GM18502 (cell line): ENCODE measurements around the gene MYO18A.

Source experiments
- ATAC-seq: cut with Tn5 transposase; IDR thresholded peaks from one replicate; pipeline ENCODE4 v1.9.1; 2021; ENCODE audit warnings: mild to moderate bottlenecking; ENCODE audit not compliant: unreplicated experiment, poor library complexity

The MYO18A gene

DNA sequence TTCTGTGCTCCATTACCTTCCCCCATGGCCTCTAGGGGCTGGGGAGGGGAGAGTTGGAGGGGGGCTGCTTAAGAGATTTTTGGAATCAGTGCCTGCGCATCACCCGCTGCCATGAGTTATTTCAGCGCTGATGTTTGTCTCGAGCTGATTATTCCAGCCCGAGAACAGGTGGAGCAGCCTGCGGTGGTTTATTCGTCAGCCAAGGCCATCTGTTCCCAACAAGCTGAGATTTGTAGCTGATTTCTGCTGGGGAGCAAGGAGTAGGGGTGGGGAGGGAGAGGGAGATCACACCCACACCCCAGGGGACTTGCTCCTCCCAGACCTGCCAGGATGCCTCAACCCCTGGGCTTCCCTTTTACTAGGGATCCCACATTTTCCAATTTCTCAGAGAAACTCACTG lies 114.2 kb downstream of the MYO18A start:
- no peak for ATAC-seq

DNA sequence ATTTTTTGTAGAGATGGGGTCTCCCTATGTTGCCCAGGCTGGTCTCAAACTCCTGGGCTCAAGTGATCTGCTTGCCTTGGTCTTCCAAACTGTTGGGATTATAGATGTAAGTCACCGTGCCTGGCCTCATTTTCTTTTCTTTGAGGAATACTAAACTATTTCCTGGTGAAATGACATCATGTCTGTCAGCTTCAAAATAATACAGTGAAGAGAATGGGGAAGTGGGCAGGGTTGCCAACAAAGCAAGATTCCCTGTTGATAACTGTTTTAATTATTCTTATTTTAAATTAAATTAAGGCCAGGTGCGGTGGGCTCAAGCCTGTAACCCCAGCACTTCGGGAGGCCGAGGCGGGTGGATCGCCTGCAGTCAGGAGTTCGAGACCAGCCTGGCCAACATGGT lies 116.2 kb downstream of the MYO18A start:
- no peak for ATAC-seq

DNA sequence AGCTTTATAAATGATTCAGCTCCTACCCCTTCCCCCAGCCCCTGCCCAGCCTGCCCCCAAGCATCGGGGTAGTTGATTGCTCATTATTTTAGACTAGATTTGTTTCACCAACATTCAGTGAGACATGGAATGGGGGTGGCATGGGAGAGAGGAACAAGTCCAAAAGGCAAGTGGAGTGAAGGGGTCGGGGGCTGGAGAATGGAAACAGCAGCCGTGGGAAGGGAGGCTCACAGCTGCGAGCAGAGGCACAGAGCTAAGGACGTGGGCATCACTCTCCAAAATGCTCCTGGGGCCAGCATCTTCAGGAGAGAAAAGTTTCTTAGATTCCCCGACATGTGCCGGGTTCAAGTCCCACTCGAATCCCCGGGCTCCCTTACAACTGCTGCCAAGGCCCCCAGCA lies 118.0 kb downstream of the MYO18A start:
- ATAC-seq: no peak

DNA sequence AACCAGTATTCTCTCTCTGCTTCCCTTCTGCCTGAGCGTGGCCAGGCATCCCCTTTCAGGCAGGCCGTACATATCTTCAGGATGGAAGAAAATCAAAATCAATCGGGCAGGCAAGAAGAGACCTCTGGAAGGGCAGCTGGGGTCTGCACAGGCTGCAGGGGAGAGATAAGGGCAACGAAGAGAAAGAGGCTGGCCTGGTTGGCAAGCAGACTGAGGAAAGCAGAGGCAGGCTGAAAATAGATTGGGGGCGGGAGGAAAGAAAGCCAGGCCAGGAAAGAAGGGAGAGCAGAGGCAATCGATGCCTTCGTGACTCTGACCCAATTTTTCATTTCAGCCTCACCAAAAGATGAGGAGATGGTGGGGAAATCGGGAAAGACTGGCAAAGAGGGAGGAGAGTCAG lies 119.2 kb downstream of the MYO18A start:
- no peak for ATAC-seq

DNA sequence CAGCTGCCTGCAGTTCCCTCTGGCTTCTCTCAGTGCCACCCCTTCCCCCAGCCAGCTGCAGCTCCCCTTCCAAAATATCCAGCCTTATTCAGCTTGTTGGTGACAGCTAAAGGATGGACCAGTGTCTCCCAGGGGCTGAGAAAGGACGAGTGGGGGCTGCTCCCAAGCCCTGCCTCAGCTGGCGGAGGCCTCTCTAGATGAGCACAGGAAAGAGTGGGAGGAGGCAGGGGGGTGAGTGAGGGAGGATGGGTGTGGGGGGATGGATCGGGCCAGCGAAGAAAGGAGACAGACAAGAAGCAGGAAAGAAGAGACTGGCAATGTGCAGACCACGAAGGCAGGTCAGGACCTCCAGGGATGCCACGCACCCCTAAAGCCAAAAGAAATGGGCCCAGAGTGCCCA lies 119.7 kb downstream of the MYO18A start:
- no peak for ATAC-seq

DNA sequence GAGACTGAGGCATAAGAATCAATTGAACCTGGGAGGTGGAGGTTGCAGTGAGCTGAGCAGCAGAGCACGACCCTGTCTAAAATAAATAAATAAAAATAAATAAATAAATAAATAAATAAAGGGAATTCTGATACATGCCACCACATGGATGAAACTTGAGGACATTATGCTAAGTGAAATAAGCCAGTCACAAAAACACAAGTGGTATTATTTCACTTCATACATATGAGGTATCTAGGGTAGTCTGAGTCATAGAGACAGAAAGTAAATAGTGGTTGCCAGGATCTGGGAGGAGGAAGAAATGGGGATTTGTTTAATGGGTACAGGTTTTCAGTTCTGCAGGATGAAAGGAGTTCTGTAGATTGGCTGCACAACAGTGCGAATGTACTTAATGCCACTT lies 120.9 kb downstream of the MYO18A start:
- no peak for ATAC-seq

DNA sequence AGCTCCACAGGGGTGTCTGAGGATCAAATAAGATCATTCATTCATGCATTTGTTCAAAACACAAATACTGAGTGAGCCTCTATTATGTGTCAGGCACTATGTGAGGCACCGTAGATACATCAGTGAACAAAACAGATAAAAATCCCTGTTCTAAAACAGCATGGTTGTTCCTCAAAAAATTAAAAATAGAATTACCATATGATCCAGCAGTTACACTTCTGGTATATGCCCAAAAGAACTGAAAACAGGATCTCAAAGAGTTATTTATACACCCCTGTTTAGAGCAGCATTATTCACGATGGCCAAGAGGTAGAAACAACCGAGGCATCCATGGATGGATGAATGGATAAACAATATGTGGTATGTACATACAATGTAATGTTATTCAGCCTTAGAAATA lies 121.8 kb downstream of the MYO18A start:
- no peak for ATAC-seq

DNA sequence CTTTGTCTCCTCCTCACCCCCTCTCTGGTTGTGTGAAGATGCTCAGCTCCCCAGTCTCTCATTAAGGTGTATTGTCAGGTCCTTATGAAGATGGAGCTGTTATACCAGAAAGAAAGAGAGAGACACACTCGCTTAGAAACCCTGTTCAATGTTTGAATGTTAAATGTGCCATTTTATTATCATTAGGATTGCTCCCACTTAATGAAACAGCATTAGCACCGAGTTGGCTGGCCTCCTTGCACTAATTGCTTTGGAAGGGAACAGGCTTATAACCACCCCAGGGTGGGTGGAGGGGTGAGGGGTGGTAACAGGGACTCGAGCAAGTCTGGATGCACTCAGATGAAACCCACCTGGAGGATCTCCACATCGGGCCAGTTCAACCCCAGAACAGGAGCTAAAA lies 122.8 kb downstream of the MYO18A start:
- ATAC-seq: no peak

DNA sequence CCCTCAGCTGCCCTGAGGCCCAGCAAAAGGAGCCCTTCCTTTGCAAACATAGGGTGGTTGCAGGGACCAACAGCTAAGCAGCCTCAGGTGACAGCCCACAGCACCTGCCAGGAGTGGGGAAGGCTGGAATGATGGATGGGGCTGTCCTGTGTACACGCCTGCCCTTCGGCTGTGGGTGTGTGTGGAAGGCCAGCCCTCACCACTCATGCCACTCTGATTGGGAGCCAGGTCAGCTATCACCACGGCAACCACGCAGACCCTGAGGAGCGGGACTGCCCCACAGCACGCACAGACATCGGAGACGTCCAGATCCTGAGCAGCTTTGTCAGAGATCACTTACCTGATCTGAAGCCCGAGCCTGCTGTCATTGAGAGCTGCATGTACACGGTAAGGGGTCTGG lies 125.4 kb downstream of the MYO18A start:
- ATAC-seq: no peak

DNA sequence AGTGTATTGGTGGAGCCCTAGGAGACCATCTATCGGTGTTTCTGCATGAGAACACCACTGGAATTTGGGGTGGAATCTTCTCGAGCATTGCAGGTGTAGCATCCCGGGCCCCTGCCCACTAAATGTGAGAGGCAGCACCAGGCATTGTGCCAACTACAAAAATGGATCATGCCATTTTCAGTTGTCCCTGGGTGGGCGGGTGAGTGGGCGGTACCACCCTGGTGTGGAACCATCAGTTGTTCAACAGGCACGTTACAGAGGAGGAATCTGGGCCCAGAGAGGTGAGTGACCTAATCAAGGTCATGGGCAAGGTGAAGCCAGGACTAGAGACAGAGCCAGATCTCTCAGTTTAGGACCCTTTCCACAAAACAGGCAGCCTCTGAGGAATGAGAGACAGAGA lies 128.5 kb downstream of the MYO18A start:
- no peak for ATAC-seq

DNA sequence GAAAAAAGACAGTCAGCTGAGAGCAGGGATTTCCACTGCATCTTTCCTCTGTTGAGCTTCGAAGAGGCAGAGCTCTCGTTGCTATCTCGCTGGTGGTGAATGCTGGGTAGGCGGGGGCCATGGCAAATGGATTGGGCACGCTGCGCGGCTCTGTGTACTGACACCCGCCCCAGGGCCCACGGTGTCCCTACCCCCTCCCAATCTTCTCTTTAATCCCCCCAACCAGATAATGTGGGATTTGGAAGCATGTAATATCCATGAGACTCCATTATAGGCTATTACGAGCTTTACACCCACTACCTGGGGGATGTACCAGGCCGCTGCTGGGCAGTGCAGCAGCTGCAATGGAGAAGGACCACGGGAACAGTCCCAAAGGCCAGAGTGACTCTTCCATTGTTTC lies 129.0 kb downstream of the MYO18A start:
- ATAC-seq: no peak

DNA sequence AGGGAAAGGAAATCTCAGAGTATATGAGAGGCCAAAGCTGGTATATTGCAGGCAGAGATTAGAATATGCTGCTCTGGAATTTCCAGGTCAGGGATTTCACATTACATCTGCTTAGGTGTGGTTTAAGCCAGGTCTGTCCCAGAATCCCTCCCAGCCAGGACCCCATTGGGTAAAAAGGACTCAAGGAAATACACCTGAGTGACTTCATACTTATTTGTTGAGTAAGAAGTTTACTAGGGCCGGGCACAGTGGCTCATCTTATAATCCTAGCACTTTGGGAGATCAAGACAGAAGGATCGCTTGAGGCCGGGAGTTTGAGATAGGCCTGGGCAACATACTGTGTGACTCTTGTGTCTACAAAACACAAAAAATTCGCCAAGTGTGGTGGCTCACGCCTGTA lies 130.0 kb downstream of the MYO18A start:
- no peak for ATAC-seq

DNA sequence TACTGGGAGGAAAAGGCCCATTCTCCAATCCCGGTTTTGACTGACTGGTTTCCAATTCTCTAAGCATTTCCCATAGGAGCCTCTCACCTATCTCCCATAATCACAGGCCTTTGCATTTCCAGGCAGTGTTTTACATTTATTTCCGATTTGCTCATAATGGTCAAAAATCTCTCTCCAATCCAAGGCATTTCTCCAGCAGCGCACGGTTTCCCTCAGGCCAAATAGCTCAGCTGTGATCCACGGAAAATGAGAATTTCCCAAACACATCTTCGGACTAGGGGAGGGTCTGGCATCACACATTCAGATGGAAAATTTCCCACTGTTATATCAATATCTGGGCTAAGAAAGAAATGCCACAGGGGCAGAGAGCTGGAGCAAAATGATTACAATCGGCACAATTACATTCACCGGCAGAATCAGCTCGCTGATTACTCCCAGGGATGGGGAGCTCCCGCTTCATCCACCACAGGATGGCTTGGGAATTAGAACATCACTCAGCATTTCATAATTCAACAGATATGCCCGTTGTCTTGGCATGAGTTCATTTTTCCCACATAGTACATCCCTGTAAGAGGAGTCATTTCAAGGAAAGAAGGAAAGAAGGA lies 130.6 kb downstream of the MYO18A start:
- ATAC-seq: no peak

DNA sequence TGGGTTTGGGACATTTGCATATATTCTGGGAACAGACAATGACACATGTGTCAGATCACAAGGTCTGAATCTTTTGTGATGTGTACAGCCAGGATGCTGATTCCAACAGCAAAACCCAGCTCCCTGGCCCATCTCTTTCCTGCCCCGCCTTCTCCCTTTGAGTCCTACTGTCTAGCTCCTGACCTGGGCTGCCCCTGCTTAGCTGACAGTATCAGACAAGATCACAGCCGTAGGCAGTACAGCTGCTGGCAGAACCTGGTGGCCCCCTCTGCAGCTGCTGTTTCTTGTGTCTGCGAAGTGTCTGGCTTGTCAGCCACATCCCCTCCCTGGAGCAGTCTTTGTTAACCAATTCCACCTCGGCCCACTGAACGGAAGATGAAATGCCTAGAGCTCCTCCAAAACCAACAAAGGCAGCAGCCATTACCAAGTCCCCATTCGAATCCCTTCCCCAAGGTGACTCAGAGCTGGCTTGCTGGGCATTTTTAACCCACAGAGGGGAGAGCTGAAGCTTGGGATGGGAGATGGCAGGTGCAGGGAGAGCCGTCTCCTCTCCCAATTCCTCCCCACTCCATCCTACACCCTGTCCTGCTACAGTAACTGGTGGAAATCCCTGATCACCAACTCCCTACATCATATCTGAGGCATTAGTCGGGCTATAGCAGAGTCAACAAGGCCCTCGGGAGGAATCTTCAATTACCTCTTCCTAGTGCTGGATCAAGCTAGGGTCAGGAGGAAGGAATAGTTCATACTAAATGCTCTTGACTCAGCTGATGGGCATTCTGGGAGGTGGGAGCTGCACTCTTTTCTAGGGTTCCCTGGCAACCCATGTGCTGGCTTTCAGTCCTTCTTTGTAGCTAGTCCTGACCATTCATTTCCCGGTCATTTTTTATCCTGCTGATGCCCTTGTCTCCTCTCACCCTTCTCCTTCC lies 131.5 kb downstream of the MYO18A start:
- no peak for ATAC-seq

DNA sequence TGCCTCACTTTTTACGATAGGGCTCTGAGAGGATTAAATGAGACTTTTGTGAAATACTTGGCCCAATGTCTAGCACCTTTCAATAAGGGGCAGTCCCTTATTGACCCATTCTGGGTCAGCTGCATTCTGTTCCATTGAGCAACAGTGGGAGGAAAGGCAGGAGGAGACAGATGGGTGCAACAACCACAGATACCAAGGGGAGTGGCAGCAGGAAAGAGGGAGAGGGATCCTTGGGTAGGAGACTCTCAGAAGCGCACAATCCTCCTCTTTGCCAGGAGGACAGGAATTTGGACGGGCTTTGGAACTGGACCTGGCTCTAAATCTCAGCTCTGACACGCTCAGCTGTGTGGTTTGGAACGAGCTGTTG lies 133.7 kb downstream of the MYO18A start:
- ATAC-seq: no peak

DNA sequence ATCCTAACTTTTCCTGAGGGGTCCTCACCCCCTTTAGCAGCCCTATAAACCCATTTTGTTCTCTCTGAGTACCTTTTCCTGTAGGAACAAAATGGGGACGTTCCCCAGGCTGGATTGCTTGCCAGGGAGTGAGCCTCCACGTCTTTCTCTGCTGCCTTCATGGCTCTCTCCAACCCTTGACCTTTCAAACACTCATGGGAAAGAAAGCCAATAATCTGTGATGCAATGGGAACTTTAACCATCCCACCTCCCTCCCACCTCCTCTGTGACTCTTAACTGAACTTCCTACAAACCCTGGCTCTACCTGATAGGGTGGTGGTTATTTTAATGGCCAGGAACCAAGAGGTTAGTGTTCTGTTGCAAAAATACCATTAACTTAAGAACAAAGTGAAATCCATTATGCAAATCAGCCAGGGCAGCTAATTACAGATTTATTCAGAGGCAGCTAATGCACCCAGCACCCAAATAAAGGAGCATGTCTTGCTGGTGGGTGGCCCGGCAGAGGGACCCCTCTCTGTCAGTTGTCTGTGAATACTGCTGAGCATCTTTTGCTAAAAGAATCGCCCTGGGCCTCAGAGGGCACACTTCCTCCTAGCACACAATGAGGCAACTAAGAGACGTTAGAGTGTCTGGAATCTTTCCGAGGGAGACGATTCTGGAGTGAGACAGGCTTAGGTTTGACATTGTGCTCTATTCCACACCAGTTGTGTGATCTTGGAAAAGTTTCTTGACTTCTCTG lies 134.3 kb downstream of the MYO18A start:
- ATAC-seq: no peak

DNA sequence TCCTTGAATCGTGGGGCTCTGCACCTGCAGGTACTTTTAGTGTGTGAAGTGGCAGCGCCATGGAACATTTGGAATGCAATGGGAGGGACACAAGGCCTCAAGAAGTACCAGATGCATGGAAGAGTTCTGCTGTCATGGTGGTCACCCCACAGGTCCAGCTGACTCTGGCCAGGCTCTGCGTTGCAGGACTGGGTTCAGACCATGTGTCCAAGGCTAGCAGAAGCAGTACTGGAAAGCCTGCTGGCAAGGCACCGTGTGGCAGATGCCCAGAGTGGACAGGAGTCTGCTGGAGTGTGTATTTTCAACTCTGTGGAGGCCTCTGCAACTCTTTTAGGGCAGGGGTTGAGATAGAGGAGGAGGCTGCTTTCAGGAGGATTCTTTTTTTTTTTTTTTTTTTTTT lies 135.2 kb downstream of the MYO18A start:
- ATAC-seq: no peak

DNA sequence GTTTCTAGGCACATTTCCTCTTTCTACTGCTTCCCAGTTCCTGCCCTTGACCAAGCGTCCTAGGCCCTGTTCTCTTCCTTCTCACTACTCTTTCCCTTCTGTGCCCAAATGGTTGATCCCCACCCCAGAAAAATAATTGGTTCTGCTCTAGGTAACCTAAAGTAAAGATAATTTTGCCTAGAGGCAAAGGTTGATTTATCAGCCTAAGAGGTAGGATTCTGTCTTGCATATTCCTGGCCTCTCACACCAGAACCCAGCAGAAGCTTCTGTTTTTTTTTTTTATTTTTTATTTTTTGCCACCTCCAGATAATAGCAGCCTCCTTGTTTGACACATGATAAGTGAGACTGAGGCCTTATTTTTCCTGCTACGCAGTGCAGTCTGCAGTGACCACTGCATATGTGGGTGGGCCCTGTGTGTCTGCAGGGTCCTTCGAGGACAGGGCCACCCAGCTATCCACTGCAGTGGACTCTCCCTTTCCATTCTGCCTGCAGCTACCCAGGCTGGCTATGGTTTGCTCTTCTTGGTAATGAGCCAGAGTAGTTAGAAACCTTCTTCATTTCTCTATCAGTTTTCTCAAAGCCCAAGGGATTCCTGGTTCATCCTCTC lies 136.6 kb downstream of the MYO18A start:
- no peak for ATAC-seq

DNA sequence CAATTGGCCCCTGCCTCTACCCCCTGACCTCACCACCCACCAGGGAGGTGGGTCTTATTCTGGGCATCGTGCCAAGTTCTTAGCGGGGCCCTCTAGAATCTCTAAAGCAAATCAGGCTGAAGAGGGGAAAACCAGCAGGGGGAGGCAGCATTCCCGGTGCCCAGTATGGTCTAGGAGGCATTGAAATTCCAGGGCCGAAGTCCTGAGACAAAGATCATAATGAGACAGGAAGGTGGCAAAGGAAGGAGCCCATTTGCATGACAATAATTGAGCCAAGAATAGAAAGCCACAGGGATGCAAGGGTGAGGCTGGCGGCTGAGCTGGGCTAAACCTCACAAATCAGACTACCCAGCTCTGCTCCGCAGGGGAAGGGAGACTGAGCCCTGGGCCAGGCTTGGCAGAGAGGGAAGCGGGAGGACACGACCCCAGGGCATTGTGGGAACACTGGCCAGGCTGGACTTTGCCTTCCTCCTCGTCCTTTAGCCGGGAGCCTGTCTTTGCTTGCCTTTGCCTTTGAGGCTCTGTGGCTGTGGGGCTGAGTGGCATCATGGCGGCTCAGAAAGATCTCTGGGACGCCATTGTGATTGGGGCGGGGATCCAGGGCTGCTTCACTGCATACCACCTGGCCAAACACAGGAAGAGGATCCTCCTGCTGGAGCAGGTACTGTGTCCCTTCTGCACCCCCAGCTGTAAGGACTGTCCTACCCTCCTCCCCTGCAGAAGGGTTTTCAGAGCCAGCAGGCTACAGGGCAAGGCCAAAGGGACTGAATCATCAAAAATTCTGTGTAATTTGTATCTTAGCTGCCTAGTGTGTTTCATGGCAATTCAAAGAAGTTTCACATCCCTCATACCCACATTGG lies 137.3 kb downstream of the MYO18A start, which contains the start of gene PIPOX:
TSS of gene PIPOX (plus strand) at position 463 of the 860 bp plus-strand sequence. CDS start at position 548, 85 bp downstream.
- no peak for ATAC-seq
